ENCODE data around the gene PCDHB7.
"Not testable (repeated sequence)": the region's sequence is repeated elsewhere in the genome, so short reads cannot be mapped to it uniquely, and the experiment has no call there.

The PCDHB7 gene

DNA sequence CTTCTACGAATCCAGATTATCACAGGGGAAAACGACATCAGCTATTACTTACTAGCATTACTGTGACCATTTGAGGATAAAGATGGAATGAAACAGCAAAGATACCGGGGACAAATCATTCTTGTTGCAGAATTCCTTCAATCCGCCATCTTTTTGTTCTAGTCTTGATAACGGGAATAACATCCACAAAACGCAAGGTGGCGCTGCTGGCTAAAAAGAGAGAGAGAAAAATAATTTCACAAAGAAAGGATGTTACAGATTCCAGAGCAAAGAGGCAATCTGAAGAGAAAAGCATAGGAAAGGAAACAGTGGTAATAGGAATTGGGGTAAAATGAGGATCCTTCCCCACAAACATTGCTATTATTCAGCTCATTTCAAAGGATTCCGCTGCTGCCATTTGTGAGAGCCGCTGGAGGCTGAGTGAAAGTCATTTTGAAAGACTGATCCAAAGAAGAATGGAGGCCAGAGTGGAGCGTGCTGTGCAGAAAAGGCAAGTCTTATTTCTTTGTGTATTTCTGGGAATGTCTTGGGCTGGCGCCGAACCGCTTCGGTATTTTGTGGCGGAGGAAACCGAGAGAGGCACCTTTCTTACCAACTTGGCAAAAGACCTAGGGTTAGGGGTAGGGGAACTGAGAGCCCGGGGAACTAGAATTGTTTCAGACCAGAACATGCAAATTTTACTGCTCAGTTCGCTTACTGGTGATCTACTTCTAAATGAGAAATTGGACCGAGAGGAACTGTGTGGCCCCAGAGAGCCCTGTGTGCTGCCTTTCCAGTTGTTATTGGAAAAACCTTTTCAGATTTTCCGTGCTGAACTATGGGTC is at the start of gene PCDHB7:
PCDHB7 (plus strand) TSS at position 264 of the 824 bp plus-strand sequence; CDS start at position 456, 192 bp downstream.
- H3K4me1 ChIP-seq (ENCODE audit: control insufficient read depth, insufficient read depth, low read length), result no peaks in the 10 kb centered on the region
- H3K4me3 ChIP-seq (ENCODE audit: low read length), result no peak within 1 kb of the TSS
- no CpG with 5 or more reads among the region's 20 CpGs for WGBS (ENCODE audit: insufficient coverage, insufficient read length)

DNA sequence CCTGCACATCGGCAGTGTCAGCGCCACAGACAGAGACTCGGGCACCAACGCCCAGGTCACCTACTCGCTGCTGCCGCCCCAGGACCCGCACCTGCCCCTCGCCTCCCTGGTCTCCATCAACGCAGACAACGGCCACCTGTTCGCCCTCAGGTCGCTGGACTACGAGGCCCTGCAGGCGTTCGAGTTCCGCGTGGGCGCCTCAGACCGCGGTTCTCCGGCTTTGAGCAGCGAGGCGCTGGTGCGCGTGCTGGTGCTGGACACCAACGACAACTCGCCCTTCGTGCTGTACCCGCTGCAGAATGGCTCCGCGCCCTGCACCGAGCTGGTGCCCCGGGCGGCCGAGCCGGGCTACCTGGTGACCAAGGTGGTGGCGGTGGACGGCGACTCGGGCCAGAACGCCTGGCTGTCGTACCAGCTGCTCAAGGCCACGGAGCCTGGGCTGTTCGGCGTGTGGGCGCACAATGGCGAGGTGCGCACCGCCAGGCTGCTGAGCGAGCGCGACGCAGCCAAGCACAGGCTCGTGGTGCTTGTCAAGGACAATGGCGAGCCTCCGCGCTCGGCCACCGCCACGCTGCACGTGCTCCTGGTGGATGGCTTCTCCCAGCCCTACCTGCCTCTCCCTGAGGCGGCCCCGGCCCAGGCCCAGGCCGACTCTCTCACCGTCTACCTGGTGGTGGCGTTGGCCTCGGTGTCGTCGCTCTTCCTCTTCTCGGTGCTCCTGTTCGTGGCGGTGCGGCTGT is 48.9 kb upstream of the PCDHB7 start:
- not testable (repeated sequence) for H3K36me3 ChIP-seq (ENCODE audit: control insufficient read depth, insufficient read depth, low read length); H3K27ac ChIP-seq (ENCODE audit: low read length); H3K9me3 ChIP-seq (ENCODE audit: control insufficient read depth, insufficient read depth, low read length); H3K27me3 ChIP-seq (ENCODE audit: control insufficient read depth, insufficient read depth, low read length); H3K4me3 ChIP-seq (ENCODE audit: low read length); H3K4me1 ChIP-seq (ENCODE audit: control insufficient read depth, insufficient read depth, low read length); DNase-seq (ENCODE audit: low read depth, low spot score)
- no CpG with 5 or more reads among the region's 73 CpGs for WGBS (ENCODE audit: insufficient coverage, insufficient read length)

More for the DNA sequence above, at the start of gene PCDHB7:
- Histone ChIP-seq H3K27ac (ENCODE audit: low read length) (no peak within 1 kb of the TSS), H3K9me3 (ENCODE audit: control insufficient read depth, insufficient read depth, low read length) (no peaks in the 10 kb centered on the region), H3K27me3 (ENCODE audit: control insufficient read depth, insufficient read depth, low read length) (no peaks in the 10 kb centered on the region), H3K36me3 (ENCODE audit: control insufficient read depth, insufficient read depth, low read length) (no peaks in the 10 kb centered on the region)
- DNase-seq (ENCODE audit: low read depth, low spot score), result peak; percentile 50

DNA sequence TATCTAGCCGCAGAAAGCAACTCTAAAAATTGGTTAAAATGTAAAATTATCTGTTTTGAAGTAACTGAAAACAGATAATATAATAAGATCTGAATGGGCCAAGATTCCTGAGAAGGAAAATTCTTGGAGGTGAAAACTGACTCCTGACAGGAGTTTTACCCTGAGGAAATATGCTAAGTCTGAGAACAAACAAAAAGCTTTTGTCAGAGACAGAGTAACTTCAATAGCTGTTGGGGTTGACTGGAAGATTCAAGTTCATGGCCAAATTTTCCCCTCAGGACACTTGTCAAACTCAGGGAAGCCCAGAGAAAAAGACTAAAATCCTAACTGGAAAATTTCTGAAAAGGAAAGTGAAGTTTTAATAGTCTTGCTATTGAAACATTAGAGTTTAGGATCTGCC is 45.1 kb upstream of the PCDHB7 start:
- whole genome bisulfite sequencing (ENCODE audit: insufficient coverage, insufficient read length), result no CpG with 5 or more reads among the region's 1 CpG
- Histone ChIP-seq H3K27me3 (ENCODE audit: control insufficient read depth, insufficient read depth, low read length) (no peaks in the 10 kb centered on the region), H3K36me3 (ENCODE audit: control insufficient read depth, insufficient read depth, low read length) (no peaks in the 10 kb centered on the region), H3K9me3 (ENCODE audit: control insufficient read depth, insufficient read depth, low read length) (no peaks in the 10 kb centered on the region), H3K27ac (ENCODE audit: low read length) (no peak overlapping the region), H3K4me1 (ENCODE audit: control insufficient read depth, insufficient read depth, low read length) (no peaks in the 10 kb centered on the region), H3K4me3 (ENCODE audit: low read length) (no peak overlapping the region)
- no peak for DNase-seq (ENCODE audit: low read depth, low spot score)

DNA sequence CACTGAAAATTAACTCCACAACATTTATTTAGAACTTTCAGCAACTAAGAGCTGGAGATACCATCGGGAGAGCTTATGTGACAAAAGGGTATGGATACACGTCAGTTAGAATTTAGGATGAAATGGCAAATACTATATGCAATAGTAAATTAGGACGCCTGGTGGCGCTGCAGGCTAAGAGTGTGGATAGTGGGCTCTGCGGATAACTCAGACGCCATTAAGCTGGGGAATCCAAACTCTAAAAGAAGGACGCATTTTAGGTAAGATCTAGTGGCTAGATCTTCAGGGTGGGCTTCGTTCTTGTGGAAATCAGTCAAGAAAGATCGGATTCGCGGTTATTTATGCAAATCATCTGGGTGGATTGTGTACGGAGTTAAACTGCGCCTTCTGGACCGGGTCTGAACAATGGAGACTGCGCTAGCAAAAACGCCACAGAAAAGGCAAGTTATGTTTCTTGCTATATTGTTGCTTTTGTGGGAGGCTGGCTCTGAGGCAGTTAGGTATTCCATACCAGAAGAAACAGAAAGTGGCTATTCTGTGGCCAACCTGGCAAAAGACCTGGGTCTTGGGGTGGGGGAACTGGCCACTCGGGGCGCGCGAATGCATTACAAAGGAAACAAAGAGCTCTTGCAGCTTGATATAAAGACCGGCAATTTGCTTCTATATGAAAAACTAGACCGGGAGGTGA is 37.3 kb upstream of the PCDHB7 start, which contains the start of gene PCDHB5:
PCDHB5 (plus strand) TSS at position 177 of the 688 bp plus-strand sequence; CDS start at position 406, 229 bp downstream.
- no peaks in the 10 kb centered on the region for H3K4me1 ChIP-seq (ENCODE audit: control insufficient read depth, insufficient read depth, low read length)
- WGBS (ENCODE audit: insufficient coverage, insufficient read length), result no CpG with 5 or more reads among the region's 22 CpGs
- H3K9me3 ChIP-seq (ENCODE audit: control insufficient read depth, insufficient read depth, low read length), result no peaks in the 10 kb centered on the region
- no peak within 1 kb of the TSS for H3K4me3 ChIP-seq (ENCODE audit: low read length)
- H3K27me3 ChIP-seq (ENCODE audit: control insufficient read depth, insufficient read depth, low read length), result no peaks in the 10 kb centered on the region
- no peaks in the 10 kb centered on the region for H3K36me3 ChIP-seq (ENCODE audit: control insufficient read depth, insufficient read depth, low read length)
- no peak within 1 kb of the TSS for H3K27ac ChIP-seq (ENCODE audit: low read length)
- no peak for DNase-seq (ENCODE audit: low read depth, low spot score)

DNA sequence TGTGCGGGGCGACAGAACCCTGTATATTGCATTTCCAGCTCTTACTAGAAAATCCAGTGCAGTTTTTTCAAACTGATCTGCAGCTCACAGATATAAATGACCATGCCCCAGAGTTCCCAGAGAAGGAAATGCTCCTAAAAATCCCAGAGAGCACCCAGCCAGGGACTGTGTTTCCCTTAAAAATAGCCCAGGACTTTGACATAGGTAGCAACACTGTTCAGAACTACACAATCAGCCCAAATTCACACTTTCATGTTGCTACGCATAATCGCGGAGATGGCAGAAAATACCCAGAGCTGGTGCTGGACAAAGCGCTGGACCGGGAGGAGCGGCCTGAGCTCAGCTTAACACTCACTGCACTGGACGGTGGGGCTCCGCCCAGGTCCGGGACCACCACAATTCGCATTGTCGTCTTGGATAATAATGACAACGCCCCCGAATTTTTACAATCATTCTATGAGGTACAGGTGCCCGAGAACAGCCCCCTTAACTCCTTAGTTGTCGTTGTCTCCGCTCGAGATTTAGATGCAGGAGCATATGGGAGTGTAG is 36.7 kb upstream of the PCDHB7 start:
- Histone ChIP-seq H3K27ac (ENCODE audit: low read length) (no peak overlapping the region), H3K9me3 (ENCODE audit: control insufficient read depth, insufficient read depth, low read length) (no peaks in the 10 kb centered on the region), H3K27me3 (ENCODE audit: control insufficient read depth, insufficient read depth, low read length) (no peaks in the 10 kb centered on the region), H3K4me3 (ENCODE audit: low read length) (no peak overlapping the region), H3K36me3 (ENCODE audit: control insufficient read depth, insufficient read depth, low read length) (no peaks in the 10 kb centered on the region), H3K4me1 (ENCODE audit: control insufficient read depth, insufficient read depth, low read length) (no peaks in the 10 kb centered on the region)
- WGBS (ENCODE audit: insufficient coverage, insufficient read length), result no CpG with 5 or more reads among the region's 19 CpGs
- no peak for DNase-seq (ENCODE audit: low read depth, low spot score)

DNA sequence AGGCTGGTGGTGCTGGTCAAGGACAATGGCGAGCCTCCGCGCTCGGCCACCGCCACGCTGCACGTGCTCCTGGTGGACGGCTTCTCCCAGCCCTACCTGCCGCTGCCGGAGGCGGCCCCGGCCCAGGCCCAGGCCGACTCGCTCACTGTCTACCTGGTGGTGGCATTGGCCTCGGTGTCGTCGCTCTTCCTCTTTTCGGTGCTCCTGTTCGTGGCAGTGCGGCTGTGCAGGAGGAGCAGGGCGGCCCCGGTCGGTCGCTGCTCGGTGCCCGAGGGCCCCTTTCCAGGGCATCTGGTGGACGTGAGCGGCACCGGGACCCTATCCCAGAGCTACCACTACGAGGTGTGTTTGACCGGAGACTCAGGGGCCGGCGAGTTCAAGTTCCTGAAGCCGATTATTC is 35.1 kb upstream of the PCDHB7 start:
- WGBS (ENCODE audit: insufficient coverage, insufficient read length), result no CpG with 5 or more reads among the region's 34 CpGs
- not testable (repeated sequence) for H3K36me3 ChIP-seq (ENCODE audit: control insufficient read depth, insufficient read depth, low read length); H3K27ac ChIP-seq (ENCODE audit: low read length); H3K27me3 ChIP-seq (ENCODE audit: control insufficient read depth, insufficient read depth, low read length); DNase-seq (ENCODE audit: low read depth, low spot score); H3K9me3 ChIP-seq (ENCODE audit: control insufficient read depth, insufficient read depth, low read length); H3K4me3 ChIP-seq (ENCODE audit: low read length); H3K4me1 ChIP-seq (ENCODE audit: control insufficient read depth, insufficient read depth, low read length)

DNA sequence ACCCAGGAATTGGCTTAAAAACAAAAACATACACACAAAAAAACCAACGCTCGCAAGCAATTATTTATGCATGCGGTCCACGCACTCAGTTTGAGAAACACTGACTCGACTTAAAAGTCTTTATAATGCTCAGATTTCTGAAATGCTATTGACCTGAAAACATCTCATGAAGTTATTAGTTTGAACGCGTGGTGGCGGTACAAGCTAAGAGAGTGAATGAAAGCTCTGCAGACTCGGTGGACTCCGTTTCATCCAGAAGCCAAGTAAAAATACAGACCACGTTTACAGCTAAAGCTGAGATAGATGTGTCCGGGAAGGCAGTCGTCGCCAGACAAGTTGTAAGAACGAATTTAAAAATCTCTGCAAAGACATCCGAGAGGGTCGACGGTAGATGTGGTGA is 22.6 kb upstream of the PCDHB7 start, which contains the start of gene PCDHB6:
PCDHB6 (plus strand) TSS at position 246 of the 400 bp plus-strand sequence. CDS start 201 bp downstream, outside the sequence.
- DNase-seq (ENCODE audit: low read depth, low spot score), result no peak
- no peak within 1 kb of the TSS for H3K27ac ChIP-seq (ENCODE audit: low read length)
- WGBS (ENCODE audit: insufficient coverage, insufficient read length), result no CpG with 5 or more reads among the region's 18 CpGs
- H3K9me3 ChIP-seq (ENCODE audit: control insufficient read depth, insufficient read depth, low read length), result no peaks in the 10 kb centered on the region
- no peaks in the 10 kb centered on the region for H3K4me1 ChIP-seq (ENCODE audit: control insufficient read depth, insufficient read depth, low read length)
- no peaks in the 10 kb centered on the region for H3K36me3 ChIP-seq (ENCODE audit: control insufficient read depth, insufficient read depth, low read length)
- H3K27me3 ChIP-seq (ENCODE audit: control insufficient read depth, insufficient read depth, low read length), result no peaks in the 10 kb centered on the region
- no peak within 1 kb of the TSS for H3K4me3 ChIP-seq (ENCODE audit: low read length)

DNA sequence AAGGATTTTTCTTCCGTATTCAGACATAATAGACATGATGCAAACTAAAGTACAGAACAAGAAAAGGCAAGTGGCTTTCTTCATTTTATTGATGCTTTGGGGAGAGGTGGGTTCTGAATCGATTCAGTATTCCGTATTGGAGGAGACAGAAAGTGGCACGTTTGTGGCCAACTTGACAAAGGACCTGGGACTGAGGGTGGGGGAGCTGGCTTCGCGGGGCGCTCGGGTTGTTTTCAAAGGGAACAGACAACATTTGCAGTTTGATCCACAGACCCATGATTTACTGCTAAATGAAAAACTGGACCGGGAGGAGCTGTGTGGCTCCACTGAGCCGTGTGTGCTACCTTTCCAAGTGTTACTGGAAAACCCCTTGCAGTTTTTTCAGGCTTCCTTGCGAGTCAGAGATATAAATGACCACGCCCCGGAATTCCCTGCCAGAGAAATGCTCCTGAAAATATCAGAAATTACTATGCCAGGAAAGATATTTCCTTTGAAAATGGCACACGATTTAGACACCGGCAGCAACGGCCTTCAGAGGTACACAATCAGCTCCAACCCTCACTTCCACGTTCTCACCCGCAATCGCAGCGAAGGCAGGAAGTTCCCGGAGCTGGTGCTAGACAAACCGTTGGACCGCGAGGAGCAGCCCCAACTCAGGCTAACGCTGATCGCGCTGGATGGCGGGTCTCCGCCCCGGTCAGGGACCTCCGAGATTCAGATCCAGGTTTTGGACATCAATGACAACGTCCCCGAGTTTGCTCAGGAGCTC is 22.0 kb upstream of the PCDHB7 start:
- no peak overlapping the region for H3K4me3 ChIP-seq (ENCODE audit: low read length)
- DNase-seq (ENCODE audit: low read depth, low spot score), result no peak
- H3K27me3 ChIP-seq (ENCODE audit: control insufficient read depth, insufficient read depth, low read length), result no peaks in the 10 kb centered on the region
- WGBS (ENCODE audit: insufficient coverage, insufficient read length), result no CpG with 5 or more reads among the region's 33 CpGs
- no peaks in the 10 kb centered on the region for H3K9me3 ChIP-seq (ENCODE audit: control insufficient read depth, insufficient read depth, low read length)
- H3K4me1 ChIP-seq (ENCODE audit: control insufficient read depth, insufficient read depth, low read length), result no peaks in the 10 kb centered on the region
- H3K36me3 ChIP-seq (ENCODE audit: control insufficient read depth, insufficient read depth, low read length), result no peaks in the 10 kb centered on the region
- H3K27ac ChIP-seq (ENCODE audit: low read length), result no peak overlapping the region

DNA sequence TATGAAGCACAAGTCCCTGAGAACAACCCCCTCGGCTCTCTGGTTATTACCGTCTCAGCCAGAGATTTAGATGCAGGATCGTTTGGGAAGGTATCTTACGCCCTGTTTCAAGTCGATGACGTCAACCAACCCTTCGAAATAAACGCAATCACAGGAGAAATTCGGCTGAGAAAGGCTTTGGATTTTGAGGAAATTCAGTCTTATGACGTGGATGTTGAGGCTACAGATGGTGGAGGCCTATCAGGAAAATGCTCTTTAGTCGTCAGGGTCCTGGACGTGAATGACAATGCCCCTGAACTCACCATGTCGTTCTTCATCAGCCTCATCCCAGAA is 21.5 kb upstream of the PCDHB7 start:
- H3K9me3 ChIP-seq (ENCODE audit: control insufficient read depth, insufficient read depth, low read length), result no peaks in the 10 kb centered on the region
- H3K4me1 ChIP-seq (ENCODE audit: control insufficient read depth, insufficient read depth, low read length), result no peaks in the 10 kb centered on the region
- H3K36me3 ChIP-seq (ENCODE audit: control insufficient read depth, insufficient read depth, low read length), result no peaks in the 10 kb centered on the region
- H3K27ac ChIP-seq (ENCODE audit: low read length), result no peak overlapping the region
- no peak for DNase-seq (ENCODE audit: low read depth, low spot score)
- no peaks in the 10 kb centered on the region for H3K27me3 ChIP-seq (ENCODE audit: control insufficient read depth, insufficient read depth, low read length)
- no peak overlapping the region for H3K4me3 ChIP-seq (ENCODE audit: low read length)
- WGBS (ENCODE audit: insufficient coverage, insufficient read length), result no CpG with 5 or more reads among the region's 13 CpGs
